Measurements from ENCODE around the gene MOSMO. TPM values are rescaled to one million over a fixed set of nuclear protein-coding genes. Genes with fewer than 3 reads are reported as not detected.
A peak's percentile ranks its signal among the peaks of the same experiment; 100 is the strongest.

Gene MOSMO
- total RNA-seq, 4 donors from 2014 or later, result 8.4 to 68.5 (median 17.2) TPM

DNA sequence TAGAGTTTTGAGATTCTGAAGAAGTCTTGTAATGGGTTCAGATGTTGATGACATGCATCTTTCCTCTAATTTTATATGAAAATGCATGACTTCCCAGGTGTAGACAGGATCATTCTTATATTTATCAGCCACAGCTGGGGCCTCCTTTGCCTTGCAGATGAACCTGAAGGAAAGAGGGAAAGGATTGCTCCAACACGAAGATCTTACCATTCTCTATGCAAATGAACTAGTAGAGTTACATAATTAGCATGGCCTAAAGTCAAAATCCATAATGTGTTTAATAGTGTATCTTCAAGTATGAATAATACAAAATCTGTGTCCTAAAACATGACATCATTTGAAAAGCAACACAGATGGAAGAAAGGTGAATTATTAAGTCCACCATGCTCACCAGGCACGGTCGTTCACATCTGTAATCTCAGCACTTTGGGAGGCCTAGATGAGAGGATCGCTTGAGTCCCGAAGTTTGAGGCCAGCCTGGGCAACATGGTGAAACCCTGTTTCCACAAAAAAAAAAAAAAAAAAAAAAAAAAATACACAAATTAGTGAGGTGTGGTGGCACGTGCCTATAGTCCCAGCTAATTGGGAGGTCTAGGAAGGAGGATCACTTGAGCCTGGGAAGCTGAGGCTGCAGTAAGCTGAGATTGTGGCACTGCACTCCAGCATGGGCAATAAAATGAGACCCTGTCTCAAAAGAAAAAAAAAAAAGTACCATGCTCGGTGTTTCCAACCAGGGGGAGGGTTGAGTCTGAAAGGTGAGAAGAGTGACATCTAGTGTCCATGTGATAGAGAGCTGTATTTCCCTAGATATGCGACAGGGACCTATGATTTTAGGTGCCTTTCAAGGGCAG, 90.7 kb downstream of the MOSMO start:
- no peak overlapping the region for H3K27ac ChIP-seq
- H3K27me3 ChIP-seq, result no peaks in the 10 kb centered on the region
- DNase-seq, result no peak
- in situ Hi-C loops (cut with MboI; ENCODE audit: low pct_ligation_motif_present in 1 of 4, low pct_unique_long_range_greater_than_20kb in 1 of 4, low sequenced_read_pairs in 3 of 4) (loop anchor here in 1 of 4 donors (10.0 kb wide), 1 partner anchor 86 kb away; no protein-coding TSS in a partner anchor), intact Hi-C loops (cut with DNase I; ENCODE audit: low total_unique reads) (no loop called here)
- WGBS, 2 donors (ENCODE audit: low coverage in 1 of 2), result 40 to 45% methylated on average over 2 to 8 of the region's 8 CpGs
- H3K4me3 ChIP-seq, result no peak overlapping the region
- TF ChIP-seq, protein P1, sequence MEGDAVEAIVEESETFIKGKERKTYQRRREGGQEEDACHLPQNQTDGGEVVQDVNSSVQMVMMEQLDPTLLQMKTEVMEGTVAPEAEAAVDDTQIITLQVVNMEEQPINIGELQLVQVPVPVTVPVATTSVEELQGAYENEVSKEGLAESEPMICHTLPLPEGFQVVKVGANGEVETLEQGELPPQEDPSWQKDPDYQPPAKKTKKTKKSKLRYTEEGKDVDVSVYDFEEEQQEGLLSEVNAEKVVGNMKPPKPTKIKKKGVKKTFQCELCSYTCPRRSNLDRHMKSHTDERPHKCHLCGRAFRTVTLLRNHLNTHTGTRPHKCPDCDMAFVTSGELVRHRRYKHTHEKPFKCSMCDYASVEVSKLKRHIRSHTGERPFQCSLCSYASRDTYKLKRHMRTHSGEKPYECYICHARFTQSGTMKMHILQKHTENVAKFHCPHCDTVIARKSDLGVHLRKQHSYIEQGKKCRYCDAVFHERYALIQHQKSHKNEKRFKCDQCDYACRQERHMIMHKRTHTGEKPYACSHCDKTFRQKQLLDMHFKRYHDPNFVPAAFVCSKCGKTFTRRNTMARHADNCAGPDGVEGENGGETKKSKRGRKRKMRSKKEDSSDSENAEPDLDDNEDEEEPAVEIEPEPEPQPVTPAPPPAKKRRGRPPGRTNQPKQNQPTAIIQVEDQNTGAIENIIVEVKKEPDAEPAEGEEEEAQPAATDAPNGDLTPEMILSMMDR (IDR thresholded peaks at IDR 0.05), result peak; percentile 33 to 52 (median 49)
- no peak for TF ChIP-seq EP300 (IDR thresholded peaks at IDR 0.05; ENCODE audit: low read depth)
- no peaks in the 10 kb centered on the region for H3K9me3 ChIP-seq
- no peaks in the 10 kb centered on the region for H3K4me1 ChIP-seq
- no peaks in the 10 kb centered on the region for H3K36me3 ChIP-seq

DNA sequence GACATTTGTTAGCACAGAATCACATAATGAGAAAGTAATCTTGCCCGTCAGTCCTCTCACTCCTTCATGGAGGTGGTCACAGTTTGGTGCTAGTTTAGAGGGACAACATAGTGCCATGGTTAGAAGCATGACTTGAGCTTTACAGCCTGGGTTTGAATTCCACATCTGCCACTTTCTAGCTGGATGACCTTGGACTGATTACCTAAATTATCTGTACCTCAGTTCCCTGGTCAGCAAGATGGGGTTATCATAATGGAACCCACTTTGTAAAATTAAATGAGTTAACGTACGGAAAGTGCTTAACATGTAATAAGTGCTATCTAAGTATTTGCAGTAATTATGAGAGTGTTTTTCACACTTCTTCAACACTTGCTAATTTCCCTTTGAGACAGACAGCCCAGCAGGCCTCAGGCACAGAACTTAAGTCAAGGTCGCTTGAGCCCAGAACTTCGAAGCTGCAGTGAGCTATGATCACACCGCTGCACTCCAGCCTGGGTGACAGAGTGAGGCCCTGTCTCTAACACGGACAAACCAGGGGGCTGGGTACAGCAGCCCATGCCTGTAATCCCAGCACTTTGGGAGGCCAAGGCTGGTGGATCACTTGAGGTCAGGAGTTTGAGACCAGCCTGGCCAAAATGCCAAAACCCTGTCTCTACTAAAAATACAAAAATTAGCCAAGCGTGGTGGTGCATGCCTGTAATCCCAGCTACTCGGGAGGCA, 91.5 kb downstream of the MOSMO start:
- Histone ChIP-seq H3K4me3 (no peak overlapping the region), H3K36me3 (no peaks in the 10 kb centered on the region), H3K27ac (no peak overlapping the region), H3K9me3 (no peaks in the 10 kb centered on the region), H3K27me3 (no peaks in the 10 kb centered on the region), H3K4me1 (no peaks in the 10 kb centered on the region)
- in situ Hi-C loops (cut with MboI; ENCODE audit: low pct_ligation_motif_present in 1 of 4, low pct_unique_long_range_greater_than_20kb in 1 of 4, low sequenced_read_pairs in 3 of 4) (loop anchor here in 1 of 4 donors (10.0 kb wide), 1 partner anchor 85 kb away; no protein-coding TSS in a partner anchor), intact Hi-C loops (cut with DNase I; ENCODE audit: low total_unique reads) (no loop called here)
- no peak for DNase-seq
- WGBS, 2 donors (ENCODE audit: low coverage in 1 of 2), result 77 to 87% methylated on average over 2 to 9 of the region's 9 CpGs
- TF ChIP-seq EP300 (IDR thresholded peaks at IDR 0.05; ENCODE audit: low read depth) (no peak), POLR2AphosphoS5 (IDR thresholded peaks at IDR 0.05) (no peak), POLR2A (IDR thresholded peaks at IDR 0.05) (no peak)
- TF ChIP-seq, protein P1 (IDR thresholded peaks at IDR 0.05), result no peak

GRCh38 chr16:22103441-22103840, 95.5 kb downstream of the MOSMO start:
- in situ Hi-C loops (cut with MboI; ENCODE audit: low pct_ligation_motif_present in 1 of 4, low pct_unique_long_range_greater_than_20kb in 1 of 4, low sequenced_read_pairs in 3 of 4) (no loop called here), intact Hi-C loops (cut with DNase I; ENCODE audit: low total_unique reads) (no loop called here)

More at GRCh38 chr16:22103441-22103840, 95.5 kb downstream of the MOSMO start:
- 83 to 95% methylated on average over 1 of the region's 1 CpG for WGBS, 2 donors (ENCODE audit: low coverage in 1 of 2)
- no peak overlapping the region for H3K27ac ChIP-seq
- H3K36me3 ChIP-seq, result no peaks in the 10 kb centered on the region
- H3K9me3 ChIP-seq, result no peaks in the 10 kb centered on the region
- no peaks in the 10 kb centered on the region for H3K4me1 ChIP-seq
- no peak overlapping the region for H3K4me3 ChIP-seq
- no peak for DNase-seq
- TF ChIP-seq POLR2AphosphoS5 (IDR thresholded peaks at IDR 0.05) (no peak), POLR2A (IDR thresholded peaks at IDR 0.05) (no peak), EP300 (IDR thresholded peaks at IDR 0.05; ENCODE audit: low read depth) (no peak)
- TF ChIP-seq, protein P1 (IDR thresholded peaks at IDR 0.05), result no peak
- H3K27me3 ChIP-seq, result peaks cover 4% of the 10 kb centered on the region
